ENCODE data around the gene MCRIP2. TPM values are rescaled to one million over a fixed set of nuclear protein-coding genes. Genes with fewer than 3 reads are reported as not detected.

The MCRIP2 gene
- polyA plus RNA-seq, 2 of the 4 experiments (the other 2 are of a cell fraction), result 10.7 to 21.3 TPM

DNA sequence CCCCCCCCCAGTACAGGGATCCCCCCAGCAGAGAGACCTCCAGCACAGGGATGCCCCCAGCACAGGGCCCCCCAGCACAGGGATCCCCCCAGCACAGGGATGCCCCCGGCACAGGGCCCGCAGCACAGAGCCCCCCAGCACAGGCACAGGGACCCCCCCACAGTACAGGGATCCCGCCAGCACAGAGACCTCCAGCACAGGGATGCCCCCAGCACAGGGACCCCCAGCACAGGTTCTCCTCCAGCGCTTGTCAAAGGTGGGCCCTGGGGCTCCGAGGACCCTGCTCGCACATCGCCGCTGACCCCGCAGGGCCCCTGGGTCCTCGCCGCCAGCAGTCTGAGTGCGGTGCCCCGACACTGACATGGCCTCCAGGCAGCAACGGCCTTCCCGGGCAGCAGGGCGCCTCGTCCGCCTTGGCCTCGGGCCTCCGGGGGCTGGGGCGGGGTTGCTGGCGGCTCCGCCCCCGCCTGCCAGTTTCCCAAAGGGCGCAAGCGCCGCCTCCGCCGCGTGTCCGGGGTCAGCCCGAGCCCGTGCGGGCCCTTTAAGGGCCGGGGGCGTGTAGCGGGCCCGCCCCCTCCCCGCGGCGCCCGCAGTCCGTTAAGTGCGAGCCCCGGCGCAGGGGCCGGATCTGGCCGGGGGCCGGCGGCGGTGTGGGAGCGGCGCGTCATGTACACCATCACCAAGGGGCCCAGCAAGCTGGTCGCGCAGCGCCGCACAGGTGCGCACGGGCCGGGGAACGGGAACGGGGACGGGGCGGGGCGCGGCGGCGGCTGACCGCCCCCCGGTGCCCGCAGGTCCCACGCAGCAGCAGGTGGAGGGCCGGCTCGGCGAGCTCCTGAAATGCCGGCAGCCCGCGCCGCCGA, at the start of gene MCRIP2 (continued):
- TF ChIP-seq, protein P1, sequence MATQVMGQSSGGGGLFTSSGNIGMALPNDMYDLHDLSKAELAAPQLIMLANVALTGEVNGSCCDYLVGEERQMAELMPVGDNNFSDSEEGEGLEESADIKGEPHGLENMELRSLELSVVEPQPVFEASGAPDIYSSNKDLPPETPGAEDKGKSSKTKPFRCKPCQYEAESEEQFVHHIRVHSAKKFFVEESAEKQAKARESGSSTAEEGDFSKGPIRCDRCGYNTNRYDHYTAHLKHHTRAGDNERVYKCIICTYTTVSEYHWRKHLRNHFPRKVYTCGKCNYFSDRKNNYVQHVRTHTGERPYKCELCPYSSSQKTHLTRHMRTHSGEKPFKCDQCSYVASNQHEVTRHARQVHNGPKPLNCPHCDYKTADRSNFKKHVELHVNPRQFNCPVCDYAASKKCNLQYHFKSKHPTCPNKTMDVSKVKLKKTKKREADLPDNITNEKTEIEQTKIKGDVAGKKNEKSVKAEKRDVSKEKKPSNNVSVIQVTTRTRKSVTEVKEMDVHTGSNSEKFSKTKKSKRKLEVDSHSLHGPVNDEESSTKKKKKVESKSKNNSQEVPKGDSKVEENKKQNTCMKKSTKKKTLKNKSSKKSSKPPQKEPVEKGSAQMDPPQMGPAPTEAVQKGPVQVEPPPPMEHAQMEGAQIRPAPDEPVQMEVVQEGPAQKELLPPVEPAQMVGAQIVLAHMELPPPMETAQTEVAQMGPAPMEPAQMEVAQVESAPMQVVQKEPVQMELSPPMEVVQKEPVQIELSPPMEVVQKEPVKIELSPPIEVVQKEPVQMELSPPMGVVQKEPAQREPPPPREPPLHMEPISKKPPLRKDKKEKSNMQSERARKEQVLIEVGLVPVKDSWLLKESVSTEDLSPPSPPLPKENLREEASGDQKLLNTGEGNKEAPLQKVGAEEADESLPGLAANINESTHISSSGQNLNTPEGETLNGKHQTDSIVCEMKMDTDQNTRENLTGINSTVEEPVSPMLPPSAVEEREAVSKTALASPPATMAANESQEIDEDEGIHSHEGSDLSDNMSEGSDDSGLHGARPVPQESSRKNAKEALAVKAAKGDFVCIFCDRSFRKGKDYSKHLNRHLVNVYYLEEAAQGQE (IDR thresholded peaks at IDR 0.05), result no peak
- peak; percentile 21; the same call in 1 of the 2 replicates for TF ChIP-seq MYC (IDR thresholded peaks at IDR 0.05; ENCODE audit: borderline replicate concordance, low read length)
- no peak for TF ChIP-seq CBX2 (IDR thresholded peaks at IDR 0.05; ENCODE audit: borderline replicate concordance, low read depth)
- TF ChIP-seq, protein P2, sequence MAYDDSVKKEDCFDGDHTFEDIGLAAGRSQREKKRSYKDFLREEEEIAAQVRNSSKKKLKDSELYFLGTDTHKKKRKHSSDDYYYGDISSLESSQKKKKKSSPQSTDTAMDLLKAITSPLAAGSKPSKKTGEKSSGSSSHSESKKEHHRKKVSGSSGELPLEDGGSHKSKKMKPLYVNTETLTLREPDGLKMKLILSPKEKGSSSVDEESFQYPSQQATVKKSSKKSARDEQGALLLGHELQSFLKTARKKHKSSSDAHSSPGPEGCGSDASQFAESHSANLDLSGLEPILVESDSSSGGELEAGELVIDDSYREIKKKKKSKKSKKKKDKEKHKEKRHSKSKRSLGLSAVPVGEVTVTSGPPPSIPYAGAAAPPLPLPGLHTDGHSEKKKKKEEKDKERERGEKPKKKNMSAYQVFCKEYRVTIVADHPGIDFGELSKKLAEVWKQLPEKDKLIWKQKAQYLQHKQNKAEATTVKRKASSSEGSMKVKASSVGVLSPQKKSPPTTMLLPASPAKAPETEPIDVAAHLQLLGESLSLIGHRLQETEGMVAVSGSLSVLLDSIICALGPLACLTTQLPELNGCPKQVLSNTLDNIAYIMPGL (CRISPR knock-in tag; IDR thresholded peaks at IDR 0.05; ENCODE audit: borderline replicate concordance), result no peak
- TF ChIP-seq CHD2 (IDR thresholded peaks at IDR 0.05; ENCODE audit: low read length, partially characterized antibody), result no peak
- no peak for TF ChIP-seq CEBPB (IDR thresholded peaks at IDR 0.05)
- TF ChIP-seq HOXA7 (CRISPR knock-in tag; IDR thresholded peaks at IDR 0.05), result no peak
- TF ChIP-seq CHD4 (IDR thresholded peaks at IDR 0.05; ENCODE audit: borderline replicate concordance), result no peak

DNA sequence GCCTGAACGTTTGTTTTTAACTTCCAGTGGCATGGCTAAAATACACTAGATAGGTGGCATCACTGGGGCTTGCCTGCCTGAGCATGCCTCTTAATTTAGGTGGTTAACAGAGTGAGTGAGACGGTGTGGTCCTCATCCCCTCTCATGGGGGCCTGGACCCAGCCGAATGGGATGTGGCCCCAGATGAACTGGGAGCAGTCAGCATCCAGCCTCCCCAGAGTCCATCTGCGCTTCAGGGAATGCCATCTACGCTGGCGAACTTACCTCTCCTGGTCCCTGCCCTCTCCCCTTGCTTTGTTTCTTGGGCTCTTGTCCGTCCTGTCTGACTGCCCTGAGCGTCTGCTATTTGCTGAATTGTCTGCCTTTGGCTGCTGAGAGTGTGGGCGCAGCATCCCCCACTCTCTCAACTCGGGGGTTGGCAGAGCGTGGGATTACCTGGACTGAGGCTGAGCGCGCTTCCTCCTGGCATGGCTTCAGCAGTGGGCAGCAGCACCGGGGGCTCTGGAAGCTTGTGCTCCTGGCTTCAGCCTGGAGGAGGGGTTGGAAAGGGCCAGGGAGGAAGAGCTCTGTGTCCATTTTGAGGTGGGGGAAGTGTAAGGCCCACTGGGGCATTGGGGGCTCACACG, 49.6 kb upstream of the MCRIP2 start:
- DNase-seq (ENCODE audit: low read depth in 1 of 2, low spot score in 1 of 2) (no peak), FAIRE-seq (no peak), ATAC-seq (no peak)
- Histone ChIP-seq H3K4me3 (no peak overlapping the region), H3K9me3 (no peaks in the 10 kb centered on the region), H3K27ac (no peak overlapping the region), H3K4me2 (no peak overlapping the region), H3K4me1 (peaks cover 31% of the 10 kb centered on the region)
- ChIA-PET POLR2A (no interaction called here), CTCF (interaction anchor here (1.8 to 3.1 kb wide), 2 partner anchors 34 to 68 kb away, joined by 4 to 14 read pairs; no protein-coding TSS in a partner anchor)
- WGBS (ENCODE audit: missing lambda C conversion rate), result 89% methylated on average over 14 of the region's 15 CpGs
- no peak for TF ChIP-seq CHD2 (IDR thresholded peaks at IDR 0.05; ENCODE audit: low read length, partially characterized antibody)
- TF ChIP-seq CBX8 (IDR thresholded peaks at IDR 0.05), result no peak
- TF ChIP-seq MAX (IDR thresholded peaks at IDR 0.05), result no peak
- TF ChIP-seq CTCF (IDR thresholded peaks at IDR 0.05), result no peak
- TF ChIP-seq RCOR1 (IDR thresholded peaks at IDR 0.05; ENCODE audit: low read depth, low read length), result no peak
- TF ChIP-seq SREBF2 (IDR thresholded peaks at IDR 0.05), result no peak
- TF ChIP-seq SMC3 (IDR thresholded peaks at IDR 0.05), result no peak
- TF ChIP-seq KDM5A (IDR thresholded peaks at IDR 0.05), result no peak
- TF ChIP-seq, protein P3, sequence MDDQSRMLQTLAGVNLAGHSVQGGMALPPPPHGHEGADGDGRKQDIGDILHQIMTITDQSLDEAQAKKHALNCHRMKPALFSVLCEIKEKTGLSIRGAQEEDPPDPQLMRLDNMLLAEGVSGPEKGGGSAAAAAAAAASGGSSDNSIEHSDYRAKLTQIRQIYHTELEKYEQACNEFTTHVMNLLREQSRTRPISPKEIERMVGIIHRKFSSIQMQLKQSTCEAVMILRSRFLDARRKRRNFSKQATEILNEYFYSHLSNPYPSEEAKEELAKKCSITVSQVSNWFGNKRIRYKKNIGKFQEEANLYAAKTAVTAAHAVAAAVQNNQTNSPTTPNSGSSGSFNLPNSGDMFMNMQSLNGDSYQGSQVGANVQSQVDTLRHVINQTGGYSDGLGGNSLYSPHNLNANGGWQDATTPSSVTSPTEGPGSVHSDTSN (IDR thresholded peaks at IDR 0.05), result no peak
- TF ChIP-seq ZC3H11A (IDR thresholded peaks at IDR 0.05), result no peak
- no peak for TF ChIP-seq RAD21 (conservative IDR thresholded peaks at IDR 0.05 in 1 of 2, IDR thresholded peaks at IDR 0.05 in 1 of 2)
- TF ChIP-seq RARB (CRISPR knock-in tag; IDR thresholded peaks at IDR 0.05), result no peak
- no peak for TF ChIP-seq MAFK (IDR thresholded peaks at IDR 0.05; ENCODE audit: partially characterized antibody)
